HepG2 (cell line): ENCODE data around the gene ZNF621. TPM values are rescaled to one million over a fixed set of nuclear protein-coding genes. Genes with fewer than 3 reads are reported as not detected.

Experiments
- ATAC-seq: fragments of 200-7000 bp; cut with Tn5 transposase; 3 replicates; pipeline ENCODE4 v1.9.1; 2020; ENCODE audit warnings: mild to moderate bottlenecking, moderate library complexity
- BruUV-seq: library from RNA; stranded (reverse); fragments of 400-500 nt; replicated peaks from 2 replicates; lab custom pipeline; 2021; lab: Mats Ljungman, UMichigan
- CTCF ChIA-PET: fragments of 300-600 bp; formaldehyde crosslinking; extraction: SDS; loops from one replicate; lab custom pipeline; 2021; ENCODE audit warnings: low total read pairs, inconsistent platforms, low intra/inter-chr PET ratio; lab: Yijun Ruan, JAX
- POLR2A ChIA-PET: fragments of 350-600 bp; sonication (Branson Sonifier 250); formaldehyde crosslinking; loops from one replicate; lab custom pipeline; 2020; ENCODE audit warnings: antibody characterized with exemption, inconsistent platforms; lab: Yijun Ruan, JAX
- DNase-seq: peaks from one replicate; pipeline ENCODE4 v3.0.0-alpha.2; 2015; ENCODE audit warnings: low spot score
- FAIRE-seq: peaks from 3 replicates; lab custom pipeline; 2011; peaks lifted over from hg19 to GRCh38; lab: Jason Lieb, UNC
- H2AFZ ChIP-seq: one replicate; pipeline ENCODE4 v1.6.1; 2011; ENCODE audit warnings: low read length, inconsistent platforms
- H3K27ac ChIP-seq: fragments of 300-600 bp; 3 replicates; pipeline ENCODE4 v1.8.0; 2011; ENCODE audit warnings: mixed run types, mild to moderate bottlenecking, mixed read lengths, low read length, inconsistent platforms; ENCODE audit not compliant: insufficient read depth; ENCODE audit errors: extremely low read length
- H3K27me3 ChIP-seq, 2 experiments: fragments of 200-600 bp in 1 of 2; 2 replicates in 1 of 2; 3 replicates in 1 of 2; pipeline versions ENCODE4 v1.6.0 to v1.8.0; 2011; ENCODE audit warnings: low read length in 2 of 2, mild to moderate bottlenecking in 2 of 2, moderate library complexity in 2 of 2, inconsistent platforms in 1 of 2; ENCODE audit not compliant: insufficient read depth in 2 of 2, control insufficient read depth in 1 of 2
- H3K36me3 ChIP-seq, 2 experiments: fragments of 200-600 bp in 1 of 2; replicated peaks in 1 of 2; 2 replicates in 1 of 2; 3 replicates in 1 of 2; pipeline versions ENCODE4 v1.5.1 to v1.8.0; 2011; ENCODE audit warnings: low read length in 2 of 2, inconsistent platforms in 1 of 2; ENCODE audit not compliant: insufficient read depth in 2 of 2, control insufficient read depth in 1 of 2
- H3K4me1 ChIP-seq: 2 replicates; pipeline ENCODE4 v1.5.1; 2012; ENCODE audit warnings: low read length, inconsistent platforms; ENCODE audit not compliant: insufficient read depth
- H3K4me2 ChIP-seq: 2 replicates; pipeline ENCODE4 v1.6.0; 2011; ENCODE audit warnings: low read depth, low read length, inconsistent platforms
- H3K4me3 ChIP-seq, 3 experiments: fragments of 200-600 bp in 1 of 3; sonication (generic), shearing (Covaris generic) in 1 of 3; replicated peaks in 1 of 3; 2 replicates each; pipeline ENCODE4 v1.5.1; 2011 to 2016; ENCODE audit warnings: low read length in 3 of 3, inconsistent platforms in 2 of 3, low read depth in 2 of 3, mild to moderate bottlenecking in 2 of 3, control low read depth in 1 of 3, mixed read lengths in 1 of 3; ENCODE audit not compliant: insufficient read depth in 1 of 3
- H3K79me2 ChIP-seq: one replicate; pipeline ENCODE4 v1.6.1; 2011; ENCODE audit warnings: low read length, inconsistent platforms; ENCODE audit not compliant: insufficient read depth
- H3K9ac ChIP-seq: 2 replicates; pipeline ENCODE4 v1.6.0; 2011; ENCODE audit warnings: mild to moderate bottlenecking, low read depth, low read length, inconsistent platforms; ENCODE audit not compliant: insufficient read depth
- H3K9me3 ChIP-seq: 2 replicates; pipeline ENCODE4 v1.5.1; 2012; ENCODE audit warnings: mild to moderate bottlenecking, low read length
- H4K20me1 ChIP-seq: 2 replicates; pipeline ENCODE4 v1.6.0; 2011; ENCODE audit warnings: inconsistent platforms, mild to moderate bottlenecking, low read length, moderate library complexity; ENCODE audit not compliant: insufficient read depth
- CCAR2 ChIP-seq: fragments of 200-400 bp; formaldehyde crosslinking; optimal IDR thresholded peaks from 2 replicates; pipeline ENCODE3; 2018; ENCODE audit warnings: low read depth, mild to moderate bottlenecking, low read length, moderate library complexity
- HDAC1 ChIP-seq: sonication (generic); formaldehyde crosslinking; IDR thresholded peaks from 2 replicates; pipeline ENCODE4 v1.5.1; 2020; ENCODE audit warnings: mild to moderate bottlenecking, missing genetic modification reagents
- KDM6A ChIP-seq: IDR thresholded peaks from 2 replicates; pipeline ENCODE4 v1.6.1; 2016; ENCODE audit warnings: low read depth
- MED8 ChIP-seq: sonication (generic); formaldehyde crosslinking; IDR thresholded peaks from 2 replicates; pipeline ENCODE4 v1.8.1; 2023; ENCODE audit warnings: mild to moderate bottlenecking, missing genetic modification reagents; ENCODE audit not compliant: insufficient replicate concordance
- NFE2L2 ChIP-seq: fragments of 150-350 bp; IDR thresholded peaks from 2 replicates; pipeline ENCODE4 v1.6.1; 2014; ENCODE audit warnings: low read length
- U2AF2 ChIP-seq: fragments of 200-400 bp; formaldehyde crosslinking; IDR thresholded peaks from 2 replicates; pipeline ENCODE4 v1.6.1; 2017; ENCODE audit warnings: low read depth, mild to moderate bottlenecking, low read length
- ZNF143 ChIP-seq: sonication (generic); formaldehyde crosslinking; IDR thresholded peaks from 2 replicates; pipeline ENCODE4 v1.4.0; 2020; ENCODE audit warnings: missing genetic modification reagents
- ZNF383 ChIP-seq: sonication (generic); formaldehyde crosslinking; IDR thresholded peaks from 2 replicates; pipeline ENCODE4 v1.4.0; 2020; ENCODE audit warnings: missing genetic modification reagents, mild to moderate bottlenecking, borderline replicate concordance
- ZNF674 ChIP-seq: sonication (generic); formaldehyde crosslinking; IDR thresholded peaks from 2 replicates; pipeline ENCODE4 v1.5.0; 2020; ENCODE audit warnings: low read depth, mild to moderate bottlenecking, missing genetic modification reagents
- WGBS: methylation state at CpG from one replicate; pipeline ENCODE4 v1.1.6; 2017; ENCODE audit warnings: low lambda C conversion rate; 5-methylcytosine and 5-hydroxymethylcytosine counted together
- in situ Hi-C: cut with HindIII; loops from 2 replicates; pipeline ENCODE4 v1.10.0; 2017; ENCODE audit warnings: low pct_unique_long_range_greater_than_20kb; ENCODE audit not compliant: extremely low pct_ligation_motif_present
- intact Hi-C: fragments of 100-400 bp; cut with micrococcal nuclease; formaldehyde crosslinking; loops from one replicate; pipeline ENCODE4 v1.10.0; 2022; ENCODE audit not compliant: unreplicated experiment
- polyA plus RNA-seq, 8 experiments: library from polyadenylated mRNA; depleted of rRNA in 3 of 8; stranded (reverse) in 7 of 8; unstranded in 1 of 8; fragments of >200 nt; fragmentation: Illumina TruSeq in 4 of 8; extraction: Trizol in 4 of 8; gene quantifications; 2 replicates each; pipeline versions ENCODE4 v1.2.1 to v1.2.3, GENCODE V29; 2011 to 2016; ENCODE audit warnings: low read depth in 4 of 8, missing spikeins in 1 of 8, mixed read lengths in 1 of 8; ENCODE audit not compliant: insufficient read depth in 1 of 8
- total RNA-seq, 5 experiments: library from RNA; depleted of rRNA; stranded (reverse); fragments of >200 nt; fragmentation: Illumina TruSeq; extraction: Trizol; gene quantifications; 2 replicates each; pipeline ENCODE4 v1.2.3, GENCODE V29; 2016; ENCODE audit warnings: low read depth in 1 of 5
- TF ChIP-seq, protein P1 (sequence below): sonication (generic); formaldehyde crosslinking; IDR thresholded peaks from 2 replicates; pipeline ENCODE4 v1.8.0; 2022; ENCODE audit warnings: low read depth, missing genetic modification reagents
- TF ChIP-seq, protein P2 (sequence below): sonication (generic); formaldehyde crosslinking; IDR thresholded peaks from 2 replicates; pipeline ENCODE4 v1.4.0; 2020; ENCODE audit warnings: missing genetic modification reagents
- TF ChIP-seq, protein P3 (sequence below): sonication (generic); formaldehyde crosslinking; IDR thresholded peaks from 2 replicates; pipeline ENCODE4 v1.5.0; 2020; ENCODE audit warnings: missing genetic modification reagents

Gene ZNF621
- total and polyA plus RNA-seq, 2 of the 13 experiments (the other 11 are each of a cell fraction or from before 2014, with no cell fraction given): 13.2 to 14.9 TPM

DNA sequence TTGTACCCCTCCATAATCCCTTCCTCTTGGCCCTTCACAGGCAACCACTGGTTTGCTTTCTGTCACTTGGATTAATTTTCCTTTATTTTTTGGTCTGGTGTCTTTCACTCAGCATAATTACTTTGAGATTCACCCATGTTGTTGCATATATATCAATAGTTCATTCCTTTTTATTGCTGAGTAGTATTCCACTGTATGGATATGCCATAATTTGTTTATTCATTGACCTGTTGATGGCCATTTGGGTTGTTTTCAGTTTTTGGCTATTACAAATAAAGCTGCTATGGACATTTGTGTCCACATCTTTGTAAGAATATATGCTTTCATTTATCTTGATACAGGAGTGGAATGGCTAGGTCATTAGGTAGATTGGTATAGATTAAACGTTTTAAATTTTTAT is 5.9 kb upstream of the ZNF621 start:
- POLR2A ChIA-PET: no interaction called here
- H3K4me2 ChIP-seq: no peak overlapping the region
- H3K9me3 ChIP-seq: no peaks in the 10 kb centered on the region
- 89% methylated on average over 1 of the region's 1 CpG for WGBS
- CTCF ChIA-PET: no interaction called here
- no peaks in the 10 kb centered on the region for H4K20me1 ChIP-seq
- H3K9ac ChIP-seq: no peak overlapping the region
- H3K36me3 ChIP-seq: peaks cover 3 to 14% of the 10 kb centered on the region in 2 experiments
- DNase-seq (no peak), FAIRE-seq (no peak), ATAC-seq (no peak)
- no peaks in the 10 kb centered on the region for H3K79me2 ChIP-seq
- intact Hi-C loops: no loop called here
- no peaks in the 10 kb centered on the region for H3K27me3 ChIP-seq
- H3K27ac ChIP-seq: no peak overlapping the region
- in situ Hi-C loops: no loop called here
- no peak overlapping the region for H2AFZ ChIP-seq
- peaks cover 2% of the 10 kb centered on the region for H3K4me1 ChIP-seq
- no peak overlapping the region for H3K4me3 ChIP-seq
- no TSS peak for BruUV-seq
- TF ChIP-seq, protein P1, sequence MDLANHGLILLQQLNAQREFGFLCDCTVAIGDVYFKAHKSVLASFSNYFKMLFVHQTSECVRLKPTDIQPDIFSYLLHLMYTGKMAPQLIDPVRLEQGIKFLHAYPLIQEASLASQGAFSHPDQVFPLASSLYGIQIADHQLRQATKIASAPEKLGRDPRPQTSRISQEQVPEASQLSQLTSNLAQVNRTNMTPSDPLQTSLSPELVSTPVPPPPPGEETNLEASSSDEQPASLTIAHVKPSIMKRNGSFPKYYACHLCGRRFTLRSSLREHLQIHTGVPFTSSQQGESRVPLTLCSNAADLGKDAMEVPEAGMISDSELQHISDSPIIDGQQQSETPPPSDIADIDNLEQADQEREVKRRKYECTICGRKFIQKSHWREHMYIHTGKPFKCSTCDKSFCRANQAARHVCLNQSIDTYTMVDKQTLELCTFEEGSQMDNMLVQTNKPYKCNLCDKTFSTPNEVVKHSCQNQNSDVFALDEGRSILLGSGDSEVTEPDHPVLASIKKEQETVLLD (CRISPR knock-in tag): no peak
- TF ChIP-seq HDAC1 (CRISPR knock-in tag): no peak
- no peak for TF ChIP-seq U2AF2
- TF ChIP-seq, protein P2, sequence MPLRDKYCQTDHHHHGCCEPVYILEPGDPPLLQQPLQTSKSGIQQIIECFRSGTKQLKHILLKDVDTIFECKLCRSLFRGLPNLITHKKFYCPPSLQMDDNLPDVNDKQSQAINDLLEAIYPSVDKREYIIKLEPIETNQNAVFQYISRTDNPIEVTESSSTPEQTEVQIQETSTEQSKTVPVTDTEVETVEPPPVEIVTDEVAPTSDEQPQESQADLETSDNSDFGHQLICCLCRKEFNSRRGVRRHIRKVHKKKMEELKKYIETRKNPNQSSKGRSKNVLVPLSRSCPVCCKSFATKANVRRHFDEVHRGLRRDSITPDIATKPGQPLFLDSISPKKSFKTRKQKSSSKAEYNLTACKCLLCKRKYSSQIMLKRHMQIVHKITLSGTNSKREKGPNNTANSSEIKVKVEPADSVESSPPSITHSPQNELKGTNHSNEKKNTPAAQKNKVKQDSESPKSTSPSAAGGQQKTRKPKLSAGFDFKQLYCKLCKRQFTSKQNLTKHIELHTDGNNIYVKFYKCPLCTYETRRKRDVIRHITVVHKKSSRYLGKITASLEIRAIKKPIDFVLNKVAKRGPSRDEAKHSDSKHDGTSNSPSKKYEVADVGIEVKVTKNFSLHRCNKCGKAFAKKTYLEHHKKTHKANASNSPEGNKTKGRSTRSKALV: no peak
- TF ChIP-seq MED8 (CRISPR knock-in tag): no peak
- TF ChIP-seq NFE2L2: no peak
- no peak for TF ChIP-seq ZNF674
- TF ChIP-seq, protein P3, sequence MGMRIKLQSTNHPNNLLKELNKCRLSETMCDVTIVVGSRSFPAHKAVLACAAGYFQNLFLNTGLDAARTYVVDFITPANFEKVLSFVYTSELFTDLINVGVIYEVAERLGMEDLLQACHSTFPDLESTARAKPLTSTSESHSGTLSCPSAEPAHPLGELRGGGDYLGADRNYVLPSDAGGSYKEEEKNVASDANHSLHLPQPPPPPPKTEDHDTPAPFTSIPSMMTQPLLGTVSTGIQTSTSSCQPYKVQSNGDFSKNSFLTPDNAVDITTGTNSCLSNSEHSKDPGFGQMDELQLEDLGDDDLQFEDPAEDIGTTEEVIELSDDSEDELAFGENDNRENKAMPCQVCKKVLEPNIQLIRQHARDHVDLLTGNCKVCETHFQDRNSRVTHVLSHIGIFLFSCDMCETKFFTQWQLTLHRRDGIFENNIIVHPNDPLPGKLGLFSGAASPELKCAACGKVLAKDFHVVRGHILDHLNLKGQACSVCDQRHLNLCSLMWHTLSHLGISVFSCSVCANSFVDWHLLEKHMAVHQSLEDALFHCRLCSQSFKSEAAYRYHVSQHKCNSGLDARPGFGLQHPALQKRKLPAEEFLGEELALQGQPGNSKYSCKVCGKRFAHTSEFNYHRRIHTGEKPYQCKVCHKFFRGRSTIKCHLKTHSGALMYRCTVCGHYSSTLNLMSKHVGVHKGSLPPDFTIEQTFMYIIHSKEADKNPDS (CRISPR knock-in tag): no peak
- no peak for TF ChIP-seq KDM6A (CRISPR knock-in tag)
- TF ChIP-seq ZNF143 (CRISPR knock-in tag): no peak
- no peak for TF ChIP-seq ZNF383 (CRISPR knock-in tag)
- no peak for TF ChIP-seq CCAR2
